ENCODE data around the gene RNF43. TPM values are rescaled to one million over a fixed set of nuclear protein-coding genes. Genes with fewer than 3 reads are reported as not detected.

Gene RNF43
- total RNA-seq, 1 experiment from 2014 or later, result 0.42 TPM

- TF ChIP-seq CTCF (conservative IDR thresholded peaks at IDR 0.05), result no peak
- H2BK15ac ChIP-seq (ENCODE audit: low read depth, low read length), result no peak overlapping the region
- no peaks in the 10 kb centered on the region for H3K79me1 ChIP-seq (ENCODE audit: insufficient read depth, low read depth, low read length, poor library complexity, severe bottlenecking)
- no peak overlapping the region for H4K91ac ChIP-seq (ENCODE audit: insufficient read length, low read depth, low read length)
- no peaks in the 10 kb centered on the region for H3K36me3 Mint-ChIP-seq (ENCODE audit: insufficient read depth in 1 of 3, low read depth in 3 of 3)
- no peaks in the 10 kb centered on the region for H3K79me2 ChIP-seq (ENCODE audit: insufficient read depth, low read length)
- no peak for DNase-seq
- H3K23ac ChIP-seq (ENCODE audit: insufficient read length, low read depth, low read length), result no peak overlapping the region
- no peaks in the 10 kb centered on the region for H4K20me1 ChIP-seq (ENCODE audit: control insufficient read depth, insufficient read depth, insufficient read length)
- no peak overlapping the region for H2BK5ac ChIP-seq (ENCODE audit: insufficient read length, low read length)
- no peaks in the 10 kb centered on the region for H3K23me2 ChIP-seq (ENCODE audit: insufficient read length, low read depth, low read length, poor library complexity, severe bottlenecking)
- peaks cover 6% of the 10 kb centered on the region; the same call in 1 of the 2 replicates for H3K4me1 ChIP-seq (ENCODE audit: insufficient read depth, low read length)
- no peak overlapping the region for H2BK20ac ChIP-seq (ENCODE audit: low read depth, low read length, poor library complexity, severe bottlenecking)
- no peak overlapping the region for H2AK5ac ChIP-seq (ENCODE audit: insufficient read length, low read length)
- WGBS (ENCODE audit: extremely low coverage, insufficient read length, low lambda C conversion rate), result no CpG with 5 or more reads among the region's 3 CpGs
- H3K56ac ChIP-seq (ENCODE audit: insufficient read length, low read depth, low read length), result no peak overlapping the region
- no peak overlapping the region for H4K5ac ChIP-seq (ENCODE audit: insufficient read length, low read depth, low read length)
- no peak overlapping the region for H3K27ac Mint-ChIP-seq
- H3T11ph ChIP-seq (ENCODE audit: low read length), result no peak overlapping the region
- no peak overlapping the region for H3K18ac ChIP-seq (ENCODE audit: insufficient read length, low read depth, low read length)
- no peak overlapping the region for H3K4me3 Mint-ChIP-seq
- no peak overlapping the region for H3K14ac ChIP-seq (ENCODE audit: insufficient read depth, low read length)
- H3K27me3 ChIP-seq (ENCODE audit: insufficient read depth, low read length), result no peaks in the 10 kb centered on the region
- no peak overlapping the region for H2BK12ac ChIP-seq (ENCODE audit: insufficient read length, low read depth, low read length)
- H4K8ac ChIP-seq (replicated peaks; ENCODE audit: insufficient read length, low read depth, low read length), result no peak overlapping the region
- no peak overlapping the region for H2BK120ac ChIP-seq (ENCODE audit: low read depth, low read length, poor library complexity, severe bottlenecking)
- H3K27me3 Mint-ChIP-seq (ENCODE audit: low read depth), result peaks cover 4% of the 10 kb centered on the region; the same call in 1 of the 2 replicates
- H3K4me1 Mint-ChIP-seq, result peaks cover 24 to 27% of the 10 kb centered on the region in 2 experiments
- no peak overlapping the region for H3K4ac ChIP-seq (ENCODE audit: low read depth, low read length)
- H3K9me3 ChIP-seq (ENCODE audit: control insufficient read depth, low read depth, low read length), result no peaks in the 10 kb centered on the region
- no peak overlapping the region for H2AFZ ChIP-seq (ENCODE audit: low read length)
- no peaks in the 10 kb centered on the region for H3K9me3 Mint-ChIP-seq
- no peak overlapping the region for H3K4me2 ChIP-seq (ENCODE audit: insufficient read depth, insufficient read length, low read length)
- no peak overlapping the region for H3K27ac ChIP-seq (ENCODE audit: insufficient read length, low read depth, low read length)
- no peak overlapping the region for H3K9ac ChIP-seq (ENCODE audit: extremely low read depth, insufficient read length, low read length)
Observed at GRCh38 chr17:58381124-58382035, 36.0 kb downstream of the RNF43 start.
